ENCODE results near the gene GDF11.

GDF11 gene

GRCh38 chr12:55721601-55722213, 21.2 kb upstream of the GDF11 start:
- H3K27ac ChIP-seq (ENCODE audit: low read depth, low read length) = peak overlapping the region; percentile 96
- peaks cover 39 to 98% (median 97%) of the 10 kb centered on the region in 5 donors for H3K4me1 ChIP-seq (ENCODE audit: control insufficient read depth in 5 of 5, insufficient read depth in 5 of 5, low read length in 5 of 5)
- peak overlapping the region in 4 of 5 donors; percentile 31 to 73 (median 54) for H3K4me3 ChIP-seq (ENCODE audit: low read depth in 1 of 5, low read length in 5 of 5)
- no peaks in the 10 kb centered on the region for H3K27me3 ChIP-seq (ENCODE audit: control insufficient read depth in 5 of 5, insufficient read depth in 4 of 5, low read length in 5 of 5)
- peak overlapping the region in 2 of 5 donors; percentile 65 to 67 for H3K9ac ChIP-seq (ENCODE audit: low read length in 5 of 5)
- H3K36me3 ChIP-seq (ENCODE audit: control insufficient read depth in 5 of 5, insufficient read depth in 5 of 5, low read length in 5 of 5) = peaks cover 0 to 51% (median 29%) of the 10 kb centered on the region in 5 donors
- H3K9me3 ChIP-seq (ENCODE audit: control insufficient read depth in 5 of 5, low read length in 5 of 5) = no peaks in the 10 kb centered on the region

DNA sequence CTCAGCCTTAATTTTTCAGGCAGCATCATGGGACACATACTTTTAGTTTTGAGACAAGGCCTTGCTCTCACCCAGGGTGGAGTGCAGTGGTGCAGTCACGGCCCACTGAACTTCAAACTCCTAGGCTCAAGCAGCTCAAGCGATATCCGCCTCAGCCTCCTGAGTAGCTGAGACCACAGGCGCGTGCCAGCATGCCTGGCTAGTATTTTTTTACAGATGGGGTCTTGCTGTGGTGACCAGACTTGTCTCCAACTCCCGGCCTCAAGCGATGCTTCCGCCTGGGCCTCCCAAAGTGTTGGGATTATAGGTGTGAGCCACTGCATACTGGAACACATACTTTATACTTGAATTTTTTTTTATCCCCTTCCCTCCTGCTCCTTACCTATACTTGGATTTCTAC, 20.0 kb upstream of the GDF11 start:
- Histone ChIP-seq H3K9me3 (ENCODE audit: control insufficient read depth in 5 of 5, low read length in 5 of 5) (no peaks in the 10 kb centered on the region), H3K27ac (ENCODE audit: low read depth, low read length) (peak overlapping the region; percentile 96), H3K27me3 (ENCODE audit: control insufficient read depth in 5 of 5, insufficient read depth in 4 of 5, low read length in 5 of 5) (no peaks in the 10 kb centered on the region), H3K36me3 (ENCODE audit: control insufficient read depth in 5 of 5, insufficient read depth in 5 of 5, low read length in 5 of 5) (peaks cover 0 to 57% (median 36%) of the 10 kb centered on the region in 5 donors), H3K4me3 (ENCODE audit: low read depth in 1 of 5, low read length in 5 of 5) (no peak overlapping the region), H3K9ac (ENCODE audit: low read length in 5 of 5) (peak overlapping the region in 1 of 5 donors; percentile 41), H3K4me1 (ENCODE audit: control insufficient read depth in 5 of 5, insufficient read depth in 5 of 5, low read length in 5 of 5) (peaks cover 29 to 98% (median 97%) of the 10 kb centered on the region in 5 donors)

DNA sequence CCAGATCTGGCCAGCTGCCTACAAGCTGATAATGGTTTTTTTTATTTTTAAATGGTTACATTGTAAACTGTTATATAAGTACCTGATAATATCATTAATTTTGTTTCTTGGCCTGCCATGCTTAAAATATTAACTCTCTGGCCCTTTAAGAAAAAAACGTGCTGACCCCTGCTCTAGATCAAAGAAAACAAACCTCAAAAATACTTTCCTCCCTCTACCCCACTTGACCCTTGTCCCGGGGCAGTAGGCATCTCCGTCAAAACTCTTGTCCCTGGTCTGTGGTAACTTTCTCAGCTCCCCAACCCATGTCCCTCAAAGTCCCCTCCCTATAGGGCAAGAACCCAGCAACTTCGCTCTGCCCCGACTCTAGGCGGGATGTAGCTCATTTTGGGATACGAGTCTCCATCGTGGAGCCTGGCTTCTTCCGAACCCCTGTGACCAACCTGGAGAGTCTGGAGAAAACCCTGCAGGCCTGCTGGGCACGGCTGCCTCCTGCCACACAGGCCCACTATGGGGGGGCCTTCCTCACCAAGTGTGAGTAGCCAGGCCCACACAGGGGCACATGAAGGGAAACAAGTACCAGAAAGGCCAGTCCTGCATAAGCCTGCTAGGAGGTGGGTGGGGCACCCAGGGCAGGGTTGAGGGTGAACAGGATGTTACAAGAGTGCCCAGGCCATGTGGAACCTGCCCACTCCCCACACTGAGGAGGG, 19.3 kb upstream of the GDF11 start:
- H3K27ac ChIP-seq (ENCODE audit: low read depth, low read length) = peak overlapping the region; percentile 96
- H3K4me1 ChIP-seq (ENCODE audit: control insufficient read depth in 5 of 5, insufficient read depth in 5 of 5, low read length in 5 of 5) = peaks cover 25 to 93% (median 91%) of the 10 kb centered on the region in 5 donors
- H3K27me3 ChIP-seq (ENCODE audit: control insufficient read depth in 5 of 5, insufficient read depth in 4 of 5, low read length in 5 of 5) = no peaks in the 10 kb centered on the region
- H3K36me3 ChIP-seq (ENCODE audit: control insufficient read depth in 5 of 5, insufficient read depth in 5 of 5, low read length in 5 of 5) = peaks cover 0 to 57% (median 36%) of the 10 kb centered on the region in 5 donors
- no peaks in the 10 kb centered on the region for H3K9me3 ChIP-seq (ENCODE audit: control insufficient read depth in 5 of 5, low read length in 5 of 5)
- peak overlapping the region in 2 of 5 donors; percentile 29 to 37 for H3K4me3 ChIP-seq (ENCODE audit: low read depth in 1 of 5, low read length in 5 of 5)
- peak overlapping the region in 3 of 5 donors; percentile 16 to 41 (median 28) for H3K9ac ChIP-seq (ENCODE audit: low read length in 5 of 5)

DNA sequence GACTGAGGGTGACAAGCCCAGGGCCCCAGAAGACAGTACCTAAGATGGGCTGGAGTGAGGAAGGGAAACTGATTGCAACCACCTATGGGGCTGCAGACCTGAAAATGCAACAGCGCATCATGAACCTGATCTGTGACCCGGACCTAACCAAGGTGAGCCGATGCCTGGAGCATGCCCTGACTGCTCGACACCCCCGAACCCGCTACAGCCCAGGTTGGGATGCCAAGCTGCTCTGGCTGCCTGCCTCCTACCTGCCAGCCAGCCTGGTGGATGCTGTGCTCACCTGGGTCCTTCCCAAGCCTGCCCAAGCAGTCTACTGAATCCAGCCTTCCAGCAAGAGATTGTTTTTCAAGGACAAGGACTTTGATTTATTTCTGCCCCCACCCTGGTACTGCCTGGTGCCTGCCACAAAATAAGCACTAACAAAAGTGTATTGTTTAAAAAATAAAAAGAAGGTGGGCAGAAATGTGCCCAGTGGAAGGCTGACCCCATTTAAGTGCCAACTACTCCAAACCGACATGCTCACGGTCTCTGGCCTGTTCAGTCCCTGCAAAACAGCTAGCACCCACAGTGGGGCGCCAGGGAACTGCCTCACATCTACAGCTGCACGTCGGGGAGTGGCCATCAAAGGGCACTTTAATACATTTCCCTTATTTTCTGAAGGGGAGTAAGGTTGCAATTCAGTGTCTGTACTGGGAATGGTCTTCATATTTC, 18.5 kb upstream of the GDF11 start:
- H3K36me3 ChIP-seq (ENCODE audit: control insufficient read depth in 5 of 5, insufficient read depth in 5 of 5, low read length in 5 of 5) = peaks cover 0 to 52% (median 36%) of the 10 kb centered on the region in 5 donors
- no peaks in the 10 kb centered on the region for H3K9me3 ChIP-seq (ENCODE audit: control insufficient read depth in 5 of 5, low read length in 5 of 5)
- H3K4me1 ChIP-seq (ENCODE audit: control insufficient read depth in 5 of 5, insufficient read depth in 5 of 5, low read length in 5 of 5) = peaks cover 19 to 89% (median 84%) of the 10 kb centered on the region in 5 donors
- no peaks in the 10 kb centered on the region for H3K27me3 ChIP-seq (ENCODE audit: control insufficient read depth in 5 of 5, insufficient read depth in 4 of 5, low read length in 5 of 5)
- peak overlapping the region in 3 of 5 donors; percentile 16 to 41 (median 28) for H3K9ac ChIP-seq (ENCODE audit: low read length in 5 of 5)
- H3K4me3 ChIP-seq (ENCODE audit: low read depth in 1 of 5, low read length in 5 of 5) = peak overlapping the region in 3 of 5 donors; percentile 8 to 29 (median 23)
- H3K27ac ChIP-seq (ENCODE audit: low read depth, low read length) = peak overlapping the region; percentile 100

- no peaks in the 10 kb centered on the region for H3K27me3 ChIP-seq (ENCODE audit: control insufficient read depth in 5 of 5, insufficient read depth in 4 of 5, low read length in 5 of 5)
- H3K9me3 ChIP-seq (ENCODE audit: control insufficient read depth in 5 of 5, low read length in 5 of 5) = no peaks in the 10 kb centered on the region
- H3K9ac ChIP-seq (ENCODE audit: low read length in 5 of 5) = peak overlapping the region in 1 of 5 donors; percentile 4
- H3K36me3 ChIP-seq (ENCODE audit: control insufficient read depth in 5 of 5, insufficient read depth in 5 of 5, low read length in 5 of 5) = peaks cover 0 to 47% (median 36%) of the 10 kb centered on the region in 5 donors
- peaks cover 18 to 89% (median 82%) of the 10 kb centered on the region in 5 donors for H3K4me1 ChIP-seq (ENCODE audit: control insufficient read depth in 5 of 5, insufficient read depth in 5 of 5, low read length in 5 of 5)
- peak overlapping the region; percentile 100 for H3K27ac ChIP-seq (ENCODE audit: low read depth, low read length)
- H3K4me3 ChIP-seq (ENCODE audit: low read depth in 1 of 5, low read length in 5 of 5) = peak overlapping the region in 3 of 5 donors; percentile 8 to 31 (median 13)
These were observed 18.0 kb upstream of the GDF11 start for GRCh38 chr12:55724940-55725309.

DNA sequence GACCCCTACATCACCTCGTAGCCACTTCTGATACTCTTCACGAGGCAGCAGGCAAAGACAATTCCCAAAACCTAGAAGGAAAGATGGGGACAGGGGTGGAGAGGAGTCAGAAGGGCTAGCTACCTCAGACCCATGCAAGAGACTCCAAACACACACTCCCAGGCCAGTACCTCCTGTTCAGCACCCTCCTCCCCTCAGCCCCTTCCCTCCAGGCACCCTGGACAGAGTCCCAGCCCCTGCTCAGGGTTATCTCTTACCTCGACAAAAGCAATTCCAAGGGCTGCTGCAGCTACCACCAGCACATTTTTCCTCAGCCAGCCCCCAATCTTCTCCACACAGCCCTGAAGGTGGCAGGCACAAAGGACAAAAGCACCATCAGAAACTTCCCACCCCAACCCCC, 17.4 kb upstream of the GDF11 start:
- Histone ChIP-seq H3K27me3 (ENCODE audit: control insufficient read depth in 5 of 5, insufficient read depth in 4 of 5, low read length in 5 of 5) (no peaks in the 10 kb centered on the region), H3K4me3 (ENCODE audit: low read depth in 1 of 5, low read length in 5 of 5) (peak overlapping the region in 1 of 5 donors; percentile 22), H3K36me3 (ENCODE audit: control insufficient read depth in 5 of 5, insufficient read depth in 5 of 5, low read length in 5 of 5) (peaks cover 0 to 47% (median 36%) of the 10 kb centered on the region in 5 donors), H3K9ac (ENCODE audit: low read length in 5 of 5) (no peak overlapping the region), H3K9me3 (ENCODE audit: control insufficient read depth in 5 of 5, low read length in 5 of 5) (no peaks in the 10 kb centered on the region), H3K27ac (ENCODE audit: low read depth, low read length) (peak overlapping the region; percentile 100), H3K4me1 (ENCODE audit: control insufficient read depth in 5 of 5, insufficient read depth in 5 of 5, low read length in 5 of 5) (peaks cover 14 to 89% (median 82%) of the 10 kb centered on the region in 5 donors)

- peak overlapping the region; percentile 93 to 98 (median 93) for H3K4me3 ChIP-seq (ENCODE audit: low read depth in 1 of 5, low read length in 5 of 5)
- H3K4me1 ChIP-seq (ENCODE audit: control insufficient read depth in 5 of 5, insufficient read depth in 5 of 5, low read length in 5 of 5) = peaks cover 13 to 78% (median 69%) of the 10 kb centered on the region in 5 donors
- H3K27me3 ChIP-seq (ENCODE audit: control insufficient read depth in 5 of 5, insufficient read depth in 4 of 5, low read length in 5 of 5) = no peaks in the 10 kb centered on the region
- H3K9ac ChIP-seq (ENCODE audit: low read length in 5 of 5) = peak overlapping the region; percentile 43 to 98 (median 91)
- H3K36me3 ChIP-seq (ENCODE audit: control insufficient read depth in 5 of 5, insufficient read depth in 5 of 5, low read length in 5 of 5) = peaks cover 0 to 47% (median 36%) of the 10 kb centered on the region in 5 donors
- H3K27ac ChIP-seq (ENCODE audit: low read depth, low read length) = peak overlapping the region; percentile 100
- H3K9me3 ChIP-seq (ENCODE audit: control insufficient read depth in 5 of 5, low read length in 5 of 5) = no peaks in the 10 kb centered on the region
These were observed 16.0 kb upstream of the GDF11 start for GRCh38 chr12:55726971-55727370.

DNA sequence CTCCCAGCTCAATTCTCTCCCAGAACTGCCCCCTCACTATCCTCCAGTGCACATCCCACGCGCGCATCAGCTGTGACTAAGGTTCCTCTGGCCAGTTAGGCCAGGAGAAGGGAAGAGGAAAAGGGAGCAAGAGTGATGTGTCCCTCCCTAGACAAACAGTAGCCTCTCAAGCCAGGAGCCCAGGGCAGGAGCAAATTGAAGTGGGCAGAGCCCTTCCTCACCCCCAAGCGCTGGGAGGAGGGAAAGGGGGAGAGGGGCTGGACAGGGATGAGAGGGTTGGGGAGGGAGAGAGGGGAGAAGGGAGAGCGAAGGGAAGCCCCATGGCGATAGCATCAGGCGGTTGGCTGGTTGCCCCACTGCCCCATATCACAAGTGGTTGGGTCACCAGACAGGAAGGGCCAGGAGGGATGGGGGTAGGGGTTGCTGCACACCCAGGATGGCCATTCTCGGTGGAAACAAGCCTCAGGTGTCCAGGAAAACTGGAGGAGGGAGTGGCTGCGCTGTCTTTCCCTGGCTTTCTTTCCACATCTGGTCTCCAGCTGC, 15.2 kb upstream of the GDF11 start:
- Histone ChIP-seq H3K27ac (ENCODE audit: low read depth, low read length) (peak overlapping the region; percentile 100), H3K27me3 (ENCODE audit: control insufficient read depth in 5 of 5, insufficient read depth in 4 of 5, low read length in 5 of 5) (no peaks in the 10 kb centered on the region), H3K4me1 (ENCODE audit: control insufficient read depth in 5 of 5, insufficient read depth in 5 of 5, low read length in 5 of 5) (peaks cover 13 to 72% (median 64%) of the 10 kb centered on the region in 5 donors), H3K9ac (ENCODE audit: low read length in 5 of 5) (peak overlapping the region; percentile 43 to 98 (median 91)), H3K4me3 (ENCODE audit: low read depth in 1 of 5, low read length in 5 of 5) (peak overlapping the region; percentile 93 to 98 (median 93)), H3K9me3 (ENCODE audit: control insufficient read depth in 5 of 5, low read length in 5 of 5) (no peaks in the 10 kb centered on the region), H3K36me3 (ENCODE audit: control insufficient read depth in 5 of 5, insufficient read depth in 5 of 5, low read length in 5 of 5) (peaks cover 0 to 45% (median 36%) of the 10 kb centered on the region in 5 donors)

DNA sequence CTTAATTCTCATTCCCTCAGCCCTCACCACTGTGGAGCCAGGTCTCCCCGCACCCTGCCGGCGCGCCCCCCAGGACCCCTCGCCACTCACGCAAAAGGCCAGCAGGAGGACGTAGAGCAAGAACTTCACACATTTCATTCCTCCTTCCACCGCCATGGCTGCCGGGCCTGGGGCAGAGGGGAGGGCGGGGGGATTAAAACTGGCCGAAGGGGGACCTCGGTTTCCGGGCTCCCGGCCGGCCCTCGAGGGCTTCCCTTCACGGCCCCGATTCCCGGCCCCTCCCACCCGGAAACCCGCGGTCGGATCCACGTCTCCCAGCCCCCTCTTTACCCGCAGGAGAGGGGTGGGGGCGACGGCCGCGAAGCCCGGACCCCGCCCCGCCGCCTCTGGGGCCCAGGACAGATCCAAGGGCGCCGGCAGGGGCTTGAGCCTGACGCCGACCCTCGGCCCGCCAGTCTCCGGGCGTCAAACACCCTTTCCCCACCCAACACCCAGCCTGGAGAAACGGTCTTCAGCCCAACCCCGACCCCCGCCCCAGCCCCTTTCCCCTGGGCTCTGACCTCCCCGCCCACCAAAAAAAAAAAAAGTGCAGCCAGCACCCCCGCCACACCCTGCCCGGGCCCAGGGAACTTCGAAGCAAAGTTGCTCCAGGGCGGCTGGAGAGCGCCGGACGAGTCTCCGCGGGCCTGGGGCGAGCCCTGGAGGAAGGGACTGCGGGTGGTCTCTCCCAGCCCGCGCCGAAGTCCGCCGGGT, 14.6 kb upstream of the GDF11 start:
- Histone ChIP-seq H3K4me3 (ENCODE audit: low read depth in 1 of 5, low read length in 5 of 5) (peak overlapping the region; percentile 93 to 98 (median 93)), H3K27me3 (ENCODE audit: control insufficient read depth in 5 of 5, insufficient read depth in 4 of 5, low read length in 5 of 5) (no peaks in the 10 kb centered on the region), H3K36me3 (ENCODE audit: control insufficient read depth in 5 of 5, insufficient read depth in 5 of 5, low read length in 5 of 5) (peaks cover 0 to 39% (median 34%) of the 10 kb centered on the region in 5 donors), H3K9ac (ENCODE audit: low read length in 5 of 5) (peak overlapping the region; percentile 43 to 98 (median 91)), H3K27ac (ENCODE audit: low read depth, low read length) (peak overlapping the region; percentile 100), H3K4me1 (ENCODE audit: control insufficient read depth in 5 of 5, insufficient read depth in 5 of 5, low read length in 5 of 5) (peaks cover 13 to 66% (median 57%) of the 10 kb centered on the region in 5 donors), H3K9me3 (ENCODE audit: control insufficient read depth in 5 of 5, low read length in 5 of 5) (no peaks in the 10 kb centered on the region)

Measured in subcutaneous abdominal adipose tissue (tissue), 5 donors.